ENCODE results near the gene NF1. TPM values are rescaled to one million over a fixed set of nuclear protein-coding genes. Genes with fewer than 3 reads are reported as not detected.
"Not testable (repeated sequence)": the region's sequence is repeated elsewhere in the genome, so short reads cannot be mapped to it uniquely, and the experiment has no call there.

Gene NF1
- total RNA-seq, 4 donors from 2014 or later, result 40.9 to 158 (median 113) TPM

- no peak for DNase-seq
- no peaks in the 10 kb centered on the region for H3K9me3 ChIP-seq
- no peak overlapping the region for H3K27ac ChIP-seq
- intact Hi-C loops (cut with DNase I; ENCODE audit: low total_unique reads), result no loop called here
- no peak overlapping the region for H3K4me3 ChIP-seq
- peaks cover 0 to 3% of the 10 kb centered on the region in 2 donors for H3K36me3 ChIP-seq
- TF ChIP-seq POLR2A (IDR thresholded peaks at IDR 0.05) (no peak), CTCF (IDR thresholded peaks at IDR 0.05) (no peak)
- no peaks in the 10 kb centered on the region for H3K27me3 ChIP-seq
- H3K4me1 ChIP-seq, result no peaks in the 10 kb centered on the region
These were observed 233.4 kb downstream of the NF1 start for GRCh38 chr17:31328160-31328535.

DNA sequence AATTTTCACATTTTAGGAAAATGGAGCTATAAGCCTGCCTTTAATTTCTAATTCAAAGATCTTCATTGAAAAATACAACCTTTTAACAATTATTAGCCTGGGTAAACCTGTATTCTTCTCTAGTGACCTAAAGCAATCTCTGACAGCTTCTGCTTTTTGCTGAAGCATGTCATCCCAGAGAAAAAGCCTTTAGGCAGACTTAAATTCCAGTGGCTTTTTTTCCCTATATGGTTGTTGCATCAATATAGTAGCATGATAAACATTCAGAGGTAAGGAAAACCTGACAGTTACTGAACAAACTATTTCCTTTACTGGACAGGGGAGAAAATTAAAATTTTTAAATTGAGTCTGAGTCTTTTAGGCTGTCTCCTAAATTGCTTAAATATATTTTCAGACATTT, 234.4 kb downstream of the NF1 start:
- intact Hi-C loops (cut with DNase I; ENCODE audit: low total_unique reads), result no loop called here
- Histone ChIP-seq H3K27ac (no peak overlapping the region), H3K4me1 (no peaks in the 10 kb centered on the region), H3K27me3 (no peaks in the 10 kb centered on the region), H3K9me3 (no peaks in the 10 kb centered on the region), H3K36me3 (peaks cover 0 to 3% of the 10 kb centered on the region in 2 donors), H3K4me3 (no peak overlapping the region)
- no peak for TF ChIP-seq CTCF (IDR thresholded peaks at IDR 0.05)
- TF ChIP-seq POLR2A (IDR thresholded peaks at IDR 0.05), result no peak
- DNase-seq, result no peak

DNA sequence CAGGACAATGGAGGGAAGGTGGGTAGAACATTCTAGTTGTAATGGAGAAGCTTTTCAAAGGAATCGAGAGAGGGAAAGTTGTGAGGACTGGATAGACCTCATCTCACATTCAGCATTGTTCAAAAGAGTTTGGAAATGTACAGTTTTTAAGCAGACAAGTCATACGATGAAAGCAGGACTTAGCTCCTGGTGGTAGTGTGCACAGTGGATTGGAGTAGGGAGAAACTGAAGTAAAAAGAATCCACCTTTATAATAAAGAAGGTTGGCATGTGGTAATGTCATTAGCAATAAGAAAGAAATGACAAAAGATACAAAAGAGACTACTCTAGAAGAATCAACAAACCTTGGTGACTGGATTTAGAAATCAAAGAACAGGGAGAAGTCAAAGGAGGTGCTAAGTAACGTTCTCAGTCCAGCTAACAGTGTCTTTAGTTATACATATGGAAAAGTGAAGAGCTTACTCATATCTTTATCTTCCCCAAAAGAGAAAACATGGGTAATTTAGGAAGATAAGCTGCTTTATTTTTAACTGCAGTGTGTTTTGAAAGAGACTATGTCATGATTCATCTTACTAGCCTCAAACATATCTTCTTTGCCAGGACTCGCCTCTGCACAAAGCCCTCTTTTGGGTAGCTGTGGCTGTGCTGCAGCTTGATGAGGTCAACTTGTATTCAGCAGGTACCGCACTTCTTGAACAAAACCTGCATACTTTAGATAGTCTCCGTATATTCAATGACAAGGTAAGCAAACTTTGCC, 245.3 kb downstream of the NF1 start:
- Histone ChIP-seq H3K4me1 (no peaks in the 10 kb centered on the region), H3K27me3 (no peaks in the 10 kb centered on the region), H3K27ac (peak overlapping the region; percentile 35 to 45), H3K36me3 (no peaks in the 10 kb centered on the region), H3K9me3 (no peaks in the 10 kb centered on the region), H3K4me3 (no peak overlapping the region)
- TF ChIP-seq CTCF (IDR thresholded peaks at IDR 0.05), result no peak
- no peak for TF ChIP-seq POLR2A (IDR thresholded peaks at IDR 0.05)
- intact Hi-C loops (cut with DNase I; ENCODE audit: low total_unique reads), result no loop called here
- DNase-seq, result peak in 1 of 2 donors; percentile 20

DNA sequence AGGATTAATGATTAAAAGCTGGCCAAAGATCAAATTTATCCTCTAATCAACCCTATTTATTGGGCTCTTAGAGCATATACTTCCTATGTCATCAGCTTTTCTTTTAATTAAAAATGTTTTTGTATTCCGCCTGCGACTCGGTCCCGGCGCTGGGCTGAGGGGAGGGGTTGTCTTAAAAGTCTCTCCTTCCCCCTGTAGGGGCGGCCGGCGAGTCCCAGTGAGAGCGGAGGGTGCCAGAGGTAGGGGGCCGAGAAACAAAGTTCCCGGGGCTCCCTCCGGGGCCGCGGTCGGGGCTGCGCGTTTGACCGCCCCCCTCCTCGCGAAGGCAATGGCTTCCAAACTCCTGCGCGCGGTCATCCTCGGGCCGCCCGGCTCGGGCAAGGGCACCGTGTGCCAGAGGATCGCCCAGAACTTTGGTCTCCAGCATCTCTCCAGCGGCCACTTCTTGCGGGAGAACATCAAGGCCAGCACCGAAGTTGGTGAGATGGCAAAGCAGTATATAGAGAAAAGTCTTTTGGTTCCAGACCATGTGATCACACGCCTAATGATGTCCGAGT, 250.5 kb downstream of the NF1 start:
- H3K27ac ChIP-seq; H3K27me3 ChIP-seq; DNase-seq; H3K4me1 ChIP-seq; H3K4me3 ChIP-seq; H3K36me3 ChIP-seq; intact Hi-C loops (cut with DNase I; ENCODE audit: low total_unique reads); H3K9me3 ChIP-seq: not testable (repeated sequence)

DNA sequence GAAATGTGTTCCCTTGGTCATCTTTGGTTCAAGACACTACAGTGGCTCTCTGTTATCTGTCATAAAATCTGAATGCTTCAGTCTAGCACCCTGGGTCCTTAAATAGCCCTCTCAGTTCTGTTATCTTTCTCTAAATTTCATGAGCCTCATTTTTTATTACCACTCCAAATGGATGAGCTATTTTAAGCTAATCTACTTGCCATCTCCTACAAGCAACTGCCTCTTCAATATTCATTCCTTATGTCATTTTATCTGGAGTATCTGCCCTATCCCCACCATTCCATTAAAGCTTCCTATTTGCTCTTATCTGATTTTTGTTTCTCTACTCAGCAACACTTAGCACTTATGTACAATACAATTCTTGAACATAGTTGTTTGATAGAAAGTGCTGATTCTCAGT, 254.7 kb downstream of the NF1 start:
- intact Hi-C loops (cut with DNase I; ENCODE audit: low total_unique reads), result no loop called here
- Histone ChIP-seq H3K27me3 (no peaks in the 10 kb centered on the region), H3K4me1 (no peaks in the 10 kb centered on the region), H3K9me3 (no peaks in the 10 kb centered on the region), H3K4me3 (no peak overlapping the region), H3K27ac (no peak overlapping the region), H3K36me3 (no peaks in the 10 kb centered on the region)
- TF ChIP-seq CTCF (IDR thresholded peaks at IDR 0.05) (no peak), POLR2A (IDR thresholded peaks at IDR 0.05) (no peak)
- no peak for DNase-seq
